Mesenchymal stem cell (in vitro differentiated cells and primary cell): ENCODE measurements around the gene NDUFAF8.
A peak's percentile ranks its signal among the peaks of the same experiment; 100 is the strongest.

ENCODE experiments used
- DNase-seq: peaks from one replicate; pipeline ENCODE4 v3.0.0-alpha.2; 2013
- H2AFZ ChIP-seq: one replicate; pipeline ENCODE4 v1.6.1; 2013; ENCODE audit warnings: low read depth, mild to moderate bottlenecking, control low read depth, inconsistent platforms, low read length, moderate library complexity
- H2AK5ac ChIP-seq: 2 replicates; pipeline ENCODE4 v1.6.1; 2013; ENCODE audit warnings: low read length, moderate library complexity, mild to moderate bottlenecking, inconsistent platforms; ENCODE audit not compliant: severe bottlenecking
- H2BK120ac ChIP-seq: one replicate; pipeline ENCODE4 v1.6.1; 2013; ENCODE audit warnings: low read depth, mild to moderate bottlenecking, inconsistent platforms, low read length, moderate library complexity
- H2BK12ac ChIP-seq, 2 experiments: one replicate each; pipeline ENCODE4 v1.6.1; 2013; ENCODE audit warnings: inconsistent platforms in 2 of 2, low read length in 2 of 2, mild to moderate bottlenecking in 2 of 2, moderate library complexity in 2 of 2, control low read depth in 1 of 2
- H2BK15ac ChIP-seq: one replicate; pipeline ENCODE4 v1.6.1; 2013; ENCODE audit warnings: mild to moderate bottlenecking, low read depth, inconsistent platforms; ENCODE audit not compliant: poor library complexity, severe bottlenecking
- H2BK5ac ChIP-seq: 2 replicates; pipeline ENCODE4 v1.6.1; 2013; ENCODE audit warnings: low read depth, mild to moderate bottlenecking, low read length, control low read depth, inconsistent platforms; ENCODE audit not compliant: poor library complexity, severe bottlenecking
- H3K14ac ChIP-seq, 2 experiments: one replicate each; pipeline ENCODE4 v1.6.1; 2013; ENCODE audit warnings: inconsistent platforms in 2 of 2, low read length in 2 of 2, control low read depth in 1 of 2, mild to moderate bottlenecking in 1 of 2, moderate library complexity in 1 of 2
- H3K18ac ChIP-seq, 2 experiments: one replicate each; pipeline ENCODE4 v1.6.1; 2013; ENCODE audit warnings: inconsistent platforms in 2 of 2, low read length in 2 of 2, control low read depth in 1 of 2, low read depth in 1 of 2, mild to moderate bottlenecking in 1 of 2
- H3K23ac ChIP-seq, 2 experiments: one replicate each; pipeline ENCODE4 v1.6.1; 2013; ENCODE audit warnings: inconsistent platforms in 2 of 2, low read length in 2 of 2, mild to moderate bottlenecking in 2 of 2, moderate library complexity in 2 of 2, control low read depth in 1 of 2
- H3K27ac ChIP-seq: 2 replicates; pipeline ENCODE4 v1.5.1; 2013; ENCODE audit warnings: mild to moderate bottlenecking, moderate library complexity, low read length, control low read depth, inconsistent platforms; ENCODE audit not compliant: poor library complexity, severe bottlenecking
- H3K27me3 ChIP-seq, 2 experiments: 2 replicates each; pipeline versions ENCODE4 v1.6.1 to v1.7.0; 2013; ENCODE audit warnings: low read length in 2 of 2, mild to moderate bottlenecking in 2 of 2, moderate library complexity in 2 of 2, control low read depth in 1 of 2, inconsistent platforms in 1 of 2; ENCODE audit not compliant: control insufficient read depth in 1 of 2, insufficient read depth in 1 of 2
- H3K36me3 ChIP-seq, 2 experiments: 2 replicates each; pipeline versions ENCODE4 v1.6.1 to v1.7.0; 2013; ENCODE audit warnings: low read length in 2 of 2, control low read depth in 1 of 2, inconsistent platforms in 1 of 2, low read depth in 1 of 2, mild to moderate bottlenecking in 1 of 2; ENCODE audit not compliant: insufficient read depth in 2 of 2, control insufficient read depth in 1 of 2
- H3K4ac ChIP-seq, 2 experiments: one replicate each; pipeline ENCODE4 v1.6.1; 2013; ENCODE audit warnings: inconsistent platforms in 2 of 2, low read length in 2 of 2, mild to moderate bottlenecking in 2 of 2, moderate library complexity in 2 of 2, control low read depth in 1 of 2, low read depth in 1 of 2
- H3K4me1 ChIP-seq: 2 replicates; pipeline ENCODE4 v1.6.1; 2013; ENCODE audit warnings: low read depth, low read length, control low read depth; ENCODE audit not compliant: control insufficient read depth, insufficient read depth
- H3K4me2 ChIP-seq: 2 replicates; pipeline ENCODE4 v1.6.1; 2013; ENCODE audit warnings: low read length, mild to moderate bottlenecking, inconsistent platforms; ENCODE audit not compliant: poor library complexity, severe bottlenecking
- H3K4me3 ChIP-seq, 2 experiments: 2 replicates each; pipeline versions ENCODE4 v1.5.1 to v1.7.0; 2013; ENCODE audit warnings: low read length in 2 of 2, mild to moderate bottlenecking in 2 of 2, control low read depth in 1 of 2, low read depth in 1 of 2; ENCODE audit not compliant: insufficient read depth in 1 of 2
- H3K79me1 ChIP-seq: replicated peaks from 2 replicates; pipeline ENCODE4 v1.6.1; 2013; ENCODE audit warnings: mild to moderate bottlenecking, control low read depth, low read length, inconsistent platforms; ENCODE audit not compliant: poor library complexity, severe bottlenecking
- H3K9ac ChIP-seq: 2 replicates; pipeline ENCODE4 v1.7.0; 2013; ENCODE audit warnings: mild to moderate bottlenecking, low read length, moderate library complexity
- H3K9me3 ChIP-seq: 2 replicates; pipeline ENCODE4 v1.7.0; 2013; ENCODE audit warnings: mild to moderate bottlenecking, low read length; ENCODE audit not compliant: control insufficient read depth
- H4K8ac ChIP-seq: one replicate; pipeline ENCODE4 v1.6.1; 2013; ENCODE audit warnings: inconsistent platforms, mild to moderate bottlenecking, low read length, moderate library complexity
- H4K91ac ChIP-seq: one replicate; pipeline ENCODE4 v1.6.1; 2013; ENCODE audit warnings: mild to moderate bottlenecking, low read length, inconsistent platforms
- WGBS: methylation state at CpG from one replicate; pipeline ENCODE4 v1.1.7; 2013; ENCODE audit warnings: mixed read lengths; 5-methylcytosine and 5-hydroxymethylcytosine counted together

Gene NDUFAF8

DNA sequence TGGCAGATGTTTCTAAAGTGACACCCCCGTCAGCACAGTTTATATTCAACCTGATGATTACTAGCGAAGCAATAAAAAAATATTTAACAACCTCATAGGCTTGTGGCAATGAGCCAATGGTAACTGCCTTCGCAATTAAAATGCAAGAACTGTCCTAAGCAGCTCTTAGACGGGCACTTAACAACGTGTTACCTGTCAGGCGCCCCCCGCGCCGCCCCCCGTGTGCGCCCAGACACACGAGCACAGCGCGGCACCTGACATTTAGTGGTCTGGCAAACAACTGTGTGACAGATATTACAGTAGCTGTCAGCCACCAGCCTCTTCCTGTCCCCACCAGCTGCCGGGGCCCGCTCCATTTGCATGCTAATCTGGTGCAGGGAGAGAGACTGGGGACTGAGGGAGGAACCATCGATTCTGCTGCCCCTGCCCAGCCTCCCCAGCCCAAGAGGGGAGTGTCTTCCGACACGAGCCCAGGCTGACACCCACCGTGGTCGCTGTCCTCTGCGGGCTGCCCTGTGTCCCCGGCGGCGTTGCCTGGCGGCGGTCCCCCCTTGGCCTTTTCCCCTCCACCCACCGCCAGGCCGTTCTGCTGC lies 12.7 kb downstream of the NDUFAF8 start:
- H3K9me3 ChIP-seq: no peaks in the 10 kb centered on the region
- H3K27me3 ChIP-seq: no peaks in the 10 kb centered on the region
- no peak overlapping the region for H3K18ac ChIP-seq
- no peak overlapping the region for H3K9ac ChIP-seq
- H3K27ac ChIP-seq: no peak overlapping the region
- no peak overlapping the region for H2AFZ ChIP-seq
- H4K8ac ChIP-seq: no peak overlapping the region
- no peak overlapping the region for H2BK15ac ChIP-seq
- H2AK5ac ChIP-seq: no peak overlapping the region
- no peak overlapping the region for H4K91ac ChIP-seq
- peaks cover 20 to 63% of the 10 kb centered on the region in 2 experiments for H3K36me3 ChIP-seq
- peaks cover 28% of the 10 kb centered on the region for H3K4me1 ChIP-seq
- no peak overlapping the region for H3K14ac ChIP-seq
- no peak overlapping the region for H2BK5ac ChIP-seq
- H3K79me1 ChIP-seq: peaks cover 26% of the 10 kb centered on the region
- WGBS: 93% methylated on average over 28 of the region's 29 CpGs
- no peak overlapping the region for H3K4ac ChIP-seq
- no peak overlapping the region for H2BK12ac ChIP-seq
- no peak overlapping the region for H3K4me3 ChIP-seq
- no peak overlapping the region for H2BK120ac ChIP-seq
- no peak for DNase-seq
- H3K4me2 ChIP-seq: no peak overlapping the region
- no peak overlapping the region for H3K23ac ChIP-seq

- Histone ChIP-seq H3K27me3 (no peaks in the 10 kb centered on the region), H3K36me3 (peaks cover 20 to 64% of the 10 kb centered on the region in 2 experiments), H3K14ac (no peak overlapping the region), H2BK15ac (no peak overlapping the region), H2AK5ac (no peak overlapping the region), H3K9ac (no peak overlapping the region), H2BK5ac (no peak overlapping the region), H3K4me3 (no peak overlapping the region), H2BK12ac (no peak overlapping the region), H3K4me2 (no peak overlapping the region), H3K18ac (no peak overlapping the region), H4K91ac (no peak overlapping the region), H2AFZ (no peak overlapping the region), H3K9me3 (no peaks in the 10 kb centered on the region), H3K27ac (no peak overlapping the region), H3K79me1 (peaks cover 21% of the 10 kb centered on the region), H4K8ac (no peak overlapping the region), H3K4me1 (peaks cover 26% of the 10 kb centered on the region), H3K4ac (no peak overlapping the region), H3K23ac (no peak overlapping the region), H2BK120ac (no peak overlapping the region)
- 94% methylated on average over 15 of the region's 15 CpGs for WGBS
- no peak for DNase-seq
Observed at GRCh38 chr17:81252326-81252986, 13.3 kb downstream of the NDUFAF8 start.

- H3K27me3 ChIP-seq: no peaks in the 10 kb centered on the region
- no peak overlapping the region for H3K14ac ChIP-seq
- WGBS: 88% methylated on average over 15 of the region's 15 CpGs
- no peak overlapping the region for H3K18ac ChIP-seq
- H2BK5ac ChIP-seq: no peak overlapping the region
- H4K8ac ChIP-seq: no peak overlapping the region
- H2BK120ac ChIP-seq: no peak overlapping the region
- no peak for DNase-seq
- no peak overlapping the region for H3K4ac ChIP-seq
- H3K4me1 ChIP-seq: peaks cover 26% of the 10 kb centered on the region
- no peak overlapping the region for H2BK15ac ChIP-seq
- H2AK5ac ChIP-seq: no peak overlapping the region
- no peak overlapping the region for H2AFZ ChIP-seq
- H3K36me3 ChIP-seq: peaks cover 22 to 70% of the 10 kb centered on the region in 2 experiments
- H3K23ac ChIP-seq: no peak overlapping the region
- no peak overlapping the region for H3K4me3 ChIP-seq
- H3K79me1 ChIP-seq: peaks cover 23% of the 10 kb centered on the region
- H3K4me2 ChIP-seq: no peak overlapping the region
- H3K9me3 ChIP-seq: no peaks in the 10 kb centered on the region
- no peak overlapping the region for H4K91ac ChIP-seq
- no peak overlapping the region for H3K27ac ChIP-seq
- H2BK12ac ChIP-seq: no peak overlapping the region
- no peak overlapping the region for H3K9ac ChIP-seq
Observed at GRCh38 chr17:81252987-81253329, 13.8 kb downstream of the NDUFAF8 start.

DNA sequence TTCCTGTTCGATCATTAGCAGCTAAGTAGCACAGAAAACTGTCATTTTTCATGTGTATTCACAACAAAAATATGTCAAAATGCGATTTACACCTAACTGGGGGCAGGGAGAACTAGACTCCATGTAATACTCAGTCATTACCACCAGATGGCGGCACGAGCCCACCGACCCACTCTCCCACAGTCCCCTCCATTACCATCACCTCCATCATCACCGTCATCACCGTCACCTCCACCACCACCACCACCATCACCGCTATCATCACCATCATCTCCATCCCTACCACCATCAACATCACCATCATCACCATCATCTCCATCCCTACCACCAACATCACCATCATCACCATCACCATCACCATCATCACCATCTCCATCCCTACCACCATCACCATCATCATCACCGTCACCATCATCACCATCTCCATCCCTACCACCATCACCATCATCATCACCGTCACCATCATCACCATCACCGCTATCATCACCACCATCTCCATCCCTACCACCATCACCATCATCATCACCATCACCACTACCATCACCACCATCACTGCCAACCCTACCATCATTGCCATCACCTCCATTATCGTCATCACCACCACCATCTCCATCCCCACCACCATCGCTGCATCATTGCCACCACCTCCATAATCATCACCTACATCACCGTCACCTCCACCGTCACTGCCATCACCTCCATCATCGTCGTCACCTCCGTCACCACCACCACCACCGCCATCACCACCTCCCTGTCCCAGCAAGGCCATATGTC lies 14.4 kb downstream of the NDUFAF8 start:
- no peaks in the 10 kb centered on the region for H3K9me3 ChIP-seq
- H3K14ac ChIP-seq: no peak overlapping the region
- H4K8ac ChIP-seq: no peak overlapping the region
- no peak overlapping the region for H2AFZ ChIP-seq
- no peak overlapping the region for H3K4me2 ChIP-seq
- no peak overlapping the region for H3K9ac ChIP-seq
- H3K18ac ChIP-seq: no peak overlapping the region
- peak; percentile 42 for DNase-seq
- no peaks in the 10 kb centered on the region for H3K27me3 ChIP-seq
- peaks cover 27 to 70% of the 10 kb centered on the region in 2 experiments for H3K36me3 ChIP-seq
- H2AK5ac ChIP-seq: no peak overlapping the region
- H4K91ac ChIP-seq: no peak overlapping the region
- no peak overlapping the region for H2BK15ac ChIP-seq
- H2BK5ac ChIP-seq: no peak overlapping the region
- no peak overlapping the region for H3K4me3 ChIP-seq
- no peak overlapping the region for H3K4ac ChIP-seq
- H3K23ac ChIP-seq: no peak overlapping the region
- WGBS: 67% methylated on average over 19 of the region's 19 CpGs
- H3K4me1 ChIP-seq: peaks cover 26% of the 10 kb centered on the region
- peaks cover 24% of the 10 kb centered on the region for H3K79me1 ChIP-seq
- H2BK120ac ChIP-seq: no peak overlapping the region
- H2BK12ac ChIP-seq: peak overlapping the region in 1 of 2 experiments; percentile 7
- no peak overlapping the region for H3K27ac ChIP-seq
